Panc1 (cell line): ENCODE results near the gene ELK3. TPM values are rescaled to one million over a fixed set of nuclear protein-coding genes. Genes with fewer than 3 reads are reported as not detected.

Experiments
- ATAC-seq: fragments of 200-7000 bp; cut with Tn5 transposase; 2 replicates; pipeline ENCODE4 v1.9.1; 2020; ENCODE audit warnings: mild to moderate bottlenecking, moderate library complexity
- BruUV-seq: library from RNA; stranded (reverse); fragments of 400-500 nt; replicated peaks from 2 replicates; lab custom pipeline; 2021; lab: Mats Ljungman, UMichigan
- CTCF ChIA-PET: fragments of 300-600 bp; sonication (Branson Sonifier 250); formaldehyde crosslinking; loops from one replicate; lab custom pipeline; 2022; ENCODE audit warnings: antibody characterized with exemption; lab: Charles Lee
- POLR2A ChIA-PET: fragments of 300-600 bp; sonication (Branson Sonifier 250); formaldehyde crosslinking; loops from one replicate; lab custom pipeline; 2022; ENCODE audit warnings: antibody characterized with exemption; lab: Charles Lee
- DNase-seq: peaks from one replicate; pipeline ENCODE4 v3.0.0-alpha.2; 2010; ENCODE audit warnings: low read depth, low spot score
- H3K27ac ChIP-seq: 2 replicates; pipeline ENCODE4 v1.5.1; 2011; ENCODE audit warnings: mild to moderate bottlenecking, low read length, inconsistent platforms
- H3K27me3 ChIP-seq: fragments of 200-500 bp; sonication (Bioruptor generic); 2 replicates; pipeline ENCODE4 v1.6.0; 2014; ENCODE audit warnings: low read length, inconsistent platforms; ENCODE audit not compliant: control insufficient read depth, insufficient read depth
- H3K36me3 ChIP-seq: fragments of 200-500 bp; sonication (Bioruptor generic); 2 replicates; pipeline ENCODE4 v1.5.1; 2014; ENCODE audit warnings: inconsistent platforms, mild to moderate bottlenecking, low read length, moderate library complexity; ENCODE audit not compliant: control insufficient read depth, insufficient read depth
- H3K4me1 ChIP-seq: 2 replicates; pipeline ENCODE4 v1.5.1; 2011; ENCODE audit warnings: inconsistent platforms, mild to moderate bottlenecking, low read length, moderate library complexity; ENCODE audit not compliant: control insufficient read depth, insufficient read depth
- H3K4me3 ChIP-seq, 2 experiments: 2 replicates each; pipeline ENCODE4 v1.5.1; 2011 to 2012; ENCODE audit warnings: low read depth in 2 of 2, low read length in 2 of 2, mild to moderate bottlenecking in 2 of 2, inconsistent platforms in 1 of 2, moderate library complexity in 1 of 2
- H3K9me3 ChIP-seq: fragments of 200-500 bp; sonication (Bioruptor generic); 2 replicates; pipeline ENCODE4 v1.5.1; 2014; ENCODE audit warnings: low read depth, mild to moderate bottlenecking, inconsistent platforms, low read length, moderate library complexity; ENCODE audit not compliant: control insufficient read depth, insufficient read depth
- POLR2AphosphoS5 ChIP-seq: IDR thresholded peaks from 2 replicates; pipeline ENCODE4 v1.6.1; 2012; ENCODE audit warnings: mild to moderate bottlenecking, low read depth, low read length, moderate library complexity
- SIN3A ChIP-seq: IDR thresholded peaks from 2 replicates; pipeline ENCODE4 v1.6.1; 2012; ENCODE audit warnings: low read depth, mild to moderate bottlenecking, low read length, moderate library complexity, borderline replicate concordance; ENCODE audit not compliant: insufficient read depth
- TCF7L2 ChIP-seq: IDR thresholded peaks from 2 replicates; pipeline ENCODE4 v1.6.1; 2011; ENCODE audit warnings: mild to moderate bottlenecking, low read depth, low read length, inconsistent platforms
- in situ Hi-C: cut with HindIII; loops from 2 replicates; pipeline ENCODE4 v1.10.0; 2016; ENCODE audit warnings: low sequenced_read_pairs, low pct_unique_long_range_greater_than_20kb
- intact Hi-C: fragments of 100-400 bp; cut with micrococcal nuclease; formaldehyde crosslinking; loops from one replicate; pipeline ENCODE4 v1.10.0; 2022; ENCODE audit not compliant: unreplicated experiment
- total RNA-seq: library from RNA; stranded (reverse); gene quantifications from one replicate; pipeline ENCODE4 v1.2.1, GENCODE V29; 2021; ENCODE audit not compliant: unreplicated experiment
- TF ChIP-seq, protein P1 (sequence below): fragments of 450-650 bp; IDR thresholded peaks from 2 replicates; pipeline ENCODE4 v1.5.1; 2017; ENCODE audit warnings: mild to moderate bottlenecking
- TF ChIP-seq, protein P2 (sequence below), 2 experiments: IDR thresholded peaks; 2 replicates each; pipeline ENCODE4 v1.6.1; 2011 to 2012; ENCODE audit warnings: low read depth in 2 of 2, control low read depth in 1 of 2, low read length in 1 of 2, mild to moderate bottlenecking in 1 of 2, moderate library complexity in 1 of 2; ENCODE audit not compliant: insufficient read depth in 1 of 2

Gene ELK3
- total RNA-seq, 1 experiment from 2014 or later = 25.1 TPM

DNA sequence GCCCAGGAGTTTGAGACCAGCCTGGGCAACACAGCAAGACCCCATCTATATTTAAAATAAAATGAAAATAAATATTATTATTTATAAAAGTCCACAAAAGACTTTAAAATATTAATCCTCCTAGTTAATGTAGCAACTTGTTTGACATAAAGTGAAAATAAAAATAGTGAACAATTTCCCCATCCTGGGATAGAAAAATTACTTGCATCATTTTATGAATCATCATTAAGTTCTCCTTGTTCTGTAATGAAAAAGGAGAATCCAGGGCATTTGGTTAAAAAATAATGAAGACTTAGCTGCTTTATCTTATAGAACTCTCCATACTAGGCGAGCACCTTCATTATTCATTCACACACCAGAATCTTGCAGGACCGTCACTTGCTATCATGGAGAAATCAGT is 66.1 kb downstream of the ELK3 start:
- intact Hi-C loops = no loop called here
- Histone ChIP-seq H3K27me3 (no peaks in the 10 kb centered on the region), H3K4me1 (0 out of 2 replicates have a peak, but pooled peaks cover 7% of the 10 kb centered on the region), H3K27ac (no peak overlapping the region), H3K9me3 (no peaks in the 10 kb centered on the region), H3K36me3 (no peaks in the 10 kb centered on the region), H3K4me3 (no peak overlapping the region)
- in situ Hi-C loops = no loop called here
- TF ChIP-seq, protein P1, sequence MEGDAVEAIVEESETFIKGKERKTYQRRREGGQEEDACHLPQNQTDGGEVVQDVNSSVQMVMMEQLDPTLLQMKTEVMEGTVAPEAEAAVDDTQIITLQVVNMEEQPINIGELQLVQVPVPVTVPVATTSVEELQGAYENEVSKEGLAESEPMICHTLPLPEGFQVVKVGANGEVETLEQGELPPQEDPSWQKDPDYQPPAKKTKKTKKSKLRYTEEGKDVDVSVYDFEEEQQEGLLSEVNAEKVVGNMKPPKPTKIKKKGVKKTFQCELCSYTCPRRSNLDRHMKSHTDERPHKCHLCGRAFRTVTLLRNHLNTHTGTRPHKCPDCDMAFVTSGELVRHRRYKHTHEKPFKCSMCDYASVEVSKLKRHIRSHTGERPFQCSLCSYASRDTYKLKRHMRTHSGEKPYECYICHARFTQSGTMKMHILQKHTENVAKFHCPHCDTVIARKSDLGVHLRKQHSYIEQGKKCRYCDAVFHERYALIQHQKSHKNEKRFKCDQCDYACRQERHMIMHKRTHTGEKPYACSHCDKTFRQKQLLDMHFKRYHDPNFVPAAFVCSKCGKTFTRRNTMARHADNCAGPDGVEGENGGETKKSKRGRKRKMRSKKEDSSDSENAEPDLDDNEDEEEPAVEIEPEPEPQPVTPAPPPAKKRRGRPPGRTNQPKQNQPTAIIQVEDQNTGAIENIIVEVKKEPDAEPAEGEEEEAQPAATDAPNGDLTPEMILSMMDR = no peak
- TF ChIP-seq SIN3A (no peak), POLR2AphosphoS5 (no peak), TCF7L2 (no peak)
- TF ChIP-seq, protein P2, sequence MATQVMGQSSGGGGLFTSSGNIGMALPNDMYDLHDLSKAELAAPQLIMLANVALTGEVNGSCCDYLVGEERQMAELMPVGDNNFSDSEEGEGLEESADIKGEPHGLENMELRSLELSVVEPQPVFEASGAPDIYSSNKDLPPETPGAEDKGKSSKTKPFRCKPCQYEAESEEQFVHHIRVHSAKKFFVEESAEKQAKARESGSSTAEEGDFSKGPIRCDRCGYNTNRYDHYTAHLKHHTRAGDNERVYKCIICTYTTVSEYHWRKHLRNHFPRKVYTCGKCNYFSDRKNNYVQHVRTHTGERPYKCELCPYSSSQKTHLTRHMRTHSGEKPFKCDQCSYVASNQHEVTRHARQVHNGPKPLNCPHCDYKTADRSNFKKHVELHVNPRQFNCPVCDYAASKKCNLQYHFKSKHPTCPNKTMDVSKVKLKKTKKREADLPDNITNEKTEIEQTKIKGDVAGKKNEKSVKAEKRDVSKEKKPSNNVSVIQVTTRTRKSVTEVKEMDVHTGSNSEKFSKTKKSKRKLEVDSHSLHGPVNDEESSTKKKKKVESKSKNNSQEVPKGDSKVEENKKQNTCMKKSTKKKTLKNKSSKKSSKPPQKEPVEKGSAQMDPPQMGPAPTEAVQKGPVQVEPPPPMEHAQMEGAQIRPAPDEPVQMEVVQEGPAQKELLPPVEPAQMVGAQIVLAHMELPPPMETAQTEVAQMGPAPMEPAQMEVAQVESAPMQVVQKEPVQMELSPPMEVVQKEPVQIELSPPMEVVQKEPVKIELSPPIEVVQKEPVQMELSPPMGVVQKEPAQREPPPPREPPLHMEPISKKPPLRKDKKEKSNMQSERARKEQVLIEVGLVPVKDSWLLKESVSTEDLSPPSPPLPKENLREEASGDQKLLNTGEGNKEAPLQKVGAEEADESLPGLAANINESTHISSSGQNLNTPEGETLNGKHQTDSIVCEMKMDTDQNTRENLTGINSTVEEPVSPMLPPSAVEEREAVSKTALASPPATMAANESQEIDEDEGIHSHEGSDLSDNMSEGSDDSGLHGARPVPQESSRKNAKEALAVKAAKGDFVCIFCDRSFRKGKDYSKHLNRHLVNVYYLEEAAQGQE (IDR thresholded peaks at IDR 0.05; ENCODE audit: insufficient read depth in 1 of 2, low read depth in 2 of 2, low read length in 1 of 2) = no peak
- POLR2A ChIA-PET = no interaction called here
- DNase-seq = no peak
- BruUV-seq = no TSS peak
- no peak for ATAC-seq
- CTCF ChIA-PET = no interaction called here

DNA sequence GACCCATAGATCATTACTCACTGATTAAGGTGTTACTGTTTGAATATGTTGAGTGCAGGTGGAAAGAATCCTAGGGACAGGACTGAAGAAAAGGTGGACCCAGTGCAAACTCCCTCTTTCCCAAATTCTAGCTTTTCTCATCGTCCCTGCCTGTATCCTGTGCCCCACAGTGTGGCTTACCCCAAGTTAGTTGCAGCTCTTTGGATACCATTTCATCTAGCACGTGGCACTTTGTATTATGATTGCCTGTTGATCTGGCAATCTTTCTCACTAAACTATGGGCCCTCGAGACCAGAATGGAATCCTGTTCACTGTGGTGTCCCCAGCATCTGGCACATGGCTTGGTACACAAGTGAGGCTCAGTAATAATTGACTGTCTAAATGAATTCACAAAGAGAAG is 66.5 kb downstream of the ELK3 start:
- Histone ChIP-seq H3K4me3 (no peak overlapping the region), H3K36me3 (peaks cover under 1% of the 10 kb centered on the region; the same call in 1 of the 2 replicates), H3K4me1 (0 out of 2 replicates have a peak, but pooled peaks cover 7% of the 10 kb centered on the region), H3K27ac (no peak overlapping the region), H3K27me3 (no peaks in the 10 kb centered on the region), H3K9me3 (no peaks in the 10 kb centered on the region)
- ChIA-PET POLR2A (no interaction called here), CTCF (no interaction called here)
- TF ChIP-seq, protein P2 (IDR thresholded peaks at IDR 0.05; ENCODE audit: insufficient read depth in 1 of 2, low read depth in 2 of 2, low read length in 1 of 2) = no peak
- no peak for TF ChIP-seq TCF7L2
- TF ChIP-seq, protein P1 = no peak
- TF ChIP-seq SIN3A = no peak
- TF ChIP-seq POLR2AphosphoS5 = no peak
- DNase-seq (no peak), ATAC-seq (no peak)
- in situ Hi-C loops = no loop called here
- intact Hi-C loops = no loop called here
- no TSS peak for BruUV-seq
